GM12873 (cell line): Measurements from ENCODE around the gene OR4K1.

Source experiments
- CTCF ChIP-seq: IDR thresholded peaks from 2 replicates; pipeline ENCODE4 v1.5.1; 2012; ENCODE audit warnings: low read depth, mild to moderate bottlenecking, moderate library complexity, low read length, control low read depth; ENCODE audit not compliant: insufficient read depth; ENCODE audit errors: missing control alignments

The OR4K1 gene

GRCh38 chr14:19930617-19931016 lies at the start of gene OR4K1:
Gene OR4K1 (plus strand): TSS chr14:19930917. CDS start chr14:19935667, 4,750 bp downstream.
- no peak for TF ChIP-seq CTCF

- TF ChIP-seq CTCF: no peak
These were observed 35.4 kb upstream of the OR4K1 start for GRCh38 chr14:19895282-19895681.

GRCh38 chr14:19900999-19901398 lies 29.7 kb upstream of the OR4K1 start:
- no peak for TF ChIP-seq CTCF

GRCh38 chr14:19902409-19902808 lies 28.3 kb upstream of the OR4K1 start:
- no peak for TF ChIP-seq CTCF

GRCh38 chr14:19906665-19907064 lies 24.1 kb upstream of the OR4K1 start:
- TF ChIP-seq CTCF: no peak

GRCh38 chr14:19911114-19911513 lies 19.6 kb upstream of the OR4K1 start:
- no peak for TF ChIP-seq CTCF

GRCh38 chr14:19917243-19917642 lies 13.5 kb upstream of the OR4K1 start:
- no peak for TF ChIP-seq CTCF
